ENCODE measurements around the gene POLE3. TPM values are rescaled to one million over a fixed set of nuclear protein-coding genes. Genes with fewer than 3 reads are reported as not detected.

Gene POLE3
- total and polyA plus RNA-seq, 7 donors, result 24.9 to 49.2 (median 38.7) TPM

GRCh38 chr9:113399646-113400200 lies 10.8 kb downstream of the POLE3 start:
- Histone ChIP-seq H3K4me3 (no peak overlapping the region), H3K9me3 (no peaks in the 10 kb centered on the region), H3K27ac (no peak overlapping the region), H3K36me3 (no peaks in the 10 kb centered on the region), H3K27me3 (no peaks in the 10 kb centered on the region), H3K4me1 (peaks cover 0 to 21% (median 15%) of the 10 kb centered on the region in 4 donors)
- DNase-seq, result no peak
- 85 to 93% methylated on average over 3 of the region's 3 CpGs for WGBS, 2 donors
- intact Hi-C loops (cut with DNase I), result loop anchor here (2.0 to 5.0 kb wide), 4 partner anchors 51 to 258 kb away; partner anchors contain the start of genes BSPRY and WDR31
- TF ChIP-seq POLR2AphosphoS5 (IDR thresholded peaks at IDR 0.05) (no peak), CTCF (IDR thresholded peaks at IDR 0.05) (no peak), POLR2A (IDR thresholded peaks at IDR 0.05) (no peak), EP300 (IDR thresholded peaks at IDR 0.05) (no peak)

GRCh38 chr9:113398796-113399195 lies 11.7 kb downstream of the POLE3 start:
- H3K27me3 ChIP-seq, result no peaks in the 10 kb centered on the region
- H3K4me3 ChIP-seq, result no peak overlapping the region
- no peaks in the 10 kb centered on the region for H3K9me3 ChIP-seq
- no peaks in the 10 kb centered on the region for H3K36me3 ChIP-seq
- H3K4me1 ChIP-seq, result peaks cover 0 to 21% (median 15%) of the 10 kb centered on the region in 4 donors
- 79 to 95% methylated on average over 5 of the region's 5 CpGs for WGBS, 2 donors
- TF ChIP-seq POLR2A (IDR thresholded peaks at IDR 0.05) (no peak), CTCF (IDR thresholded peaks at IDR 0.05) (no peak), POLR2AphosphoS5 (IDR thresholded peaks at IDR 0.05) (no peak), EP300 (IDR thresholded peaks at IDR 0.05) (no peak)
- no peak for DNase-seq
- no peak overlapping the region for H3K27ac ChIP-seq
- intact Hi-C loops (cut with DNase I), result no loop called here

GRCh38 chr9:113397203-113397631 lies 13.3 kb downstream of the POLE3 start:
- H3K27me3 ChIP-seq, result no peaks in the 10 kb centered on the region
- H3K27ac ChIP-seq, result no peak overlapping the region
- H3K9me3 ChIP-seq, result no peaks in the 10 kb centered on the region
- intact Hi-C loops (cut with DNase I), result no loop called here
- no peak overlapping the region for H3K4me3 ChIP-seq
- 38 to 74% methylated on average over 3 of the region's 3 CpGs for WGBS, 2 donors
- no peak for DNase-seq
- peaks cover 0 to 13% (median 0%) of the 10 kb centered on the region in 4 donors for H3K36me3 ChIP-seq
- peaks cover 0 to 21% (median 15%) of the 10 kb centered on the region in 4 donors for H3K4me1 ChIP-seq
- TF ChIP-seq POLR2A (IDR thresholded peaks at IDR 0.05) (no peak), EP300 (IDR thresholded peaks at IDR 0.05) (no peak), POLR2AphosphoS5 (IDR thresholded peaks at IDR 0.05) (no peak), CTCF (IDR thresholded peaks at IDR 0.05) (no peak)

- DNase-seq, result peak; percentile 34
- Histone ChIP-seq H3K9me3 (no peaks in the 10 kb centered on the region), H3K4me3 (no peak overlapping the region), H3K36me3 (peaks cover 10 to 33% (median 18%) of the 10 kb centered on the region in 4 donors), H3K27me3 (no peaks in the 10 kb centered on the region), H3K4me1 (peaks cover 0 to 9% (median 6%) of the 10 kb centered on the region in 4 donors), H3K27ac (no peak overlapping the region)
- TF ChIP-seq EP300 (IDR thresholded peaks at IDR 0.05), result no peak
- TF ChIP-seq CTCF (IDR thresholded peaks at IDR 0.05), result no peak
- TF ChIP-seq POLR2AphosphoS5 (IDR thresholded peaks at IDR 0.05), result no peak
- TF ChIP-seq POLR2A (IDR thresholded peaks at IDR 0.05), result no peak
- WGBS, 2 donors, result 90 to 97% methylated on average over 9 of the region's 9 CpGs
- intact Hi-C loops (cut with DNase I), result no loop called here
Observed at GRCh38 chr9:113395000-113395861, 15.2 kb downstream of the POLE3 start.

All from sigmoid colon (tissue), 7 donors.